ENCODE measurements around the gene HEATR5A.

HEATR5A gene

DNA sequence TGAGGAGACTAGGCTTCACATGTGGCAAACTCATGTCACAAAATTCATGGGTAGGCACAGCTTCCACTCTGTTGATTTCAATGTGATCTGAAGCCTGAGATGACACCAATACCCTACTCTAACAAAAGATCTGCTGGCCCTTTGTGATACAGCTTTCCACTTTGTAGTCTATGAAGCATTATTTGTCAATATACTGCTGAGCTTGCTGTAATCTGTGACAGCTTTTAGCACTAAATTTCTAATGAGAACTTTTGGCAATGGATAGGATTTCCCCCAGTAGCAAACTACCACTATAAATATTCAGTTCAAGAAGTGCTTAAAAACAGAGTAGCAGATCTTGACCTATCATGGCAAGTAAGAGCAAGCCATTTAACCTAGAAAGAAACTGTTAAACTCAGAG is 5.6 kb upstream of the HEATR5A start:
- no peak for DNase-seq

DNA sequence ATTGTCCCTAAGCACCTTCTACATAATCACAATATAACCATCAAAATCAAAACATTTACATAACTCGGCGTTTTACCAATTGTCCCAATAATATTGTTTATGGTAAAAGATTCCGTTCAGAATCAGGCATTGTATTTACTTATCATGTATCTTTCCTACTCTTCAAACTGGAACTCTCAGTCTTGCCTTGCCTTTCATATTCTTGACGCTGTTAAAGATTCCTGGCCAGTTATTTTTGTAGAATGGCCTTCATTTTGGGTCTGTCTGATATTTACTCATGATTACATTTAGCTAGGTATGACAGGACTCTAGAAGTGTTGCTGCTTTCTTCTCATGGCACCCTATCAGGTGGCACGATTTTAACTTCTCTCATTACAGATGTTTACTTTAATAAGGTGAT is 850 bp upstream of the HEATR5A start:
- no peak for DNase-seq

DNA sequence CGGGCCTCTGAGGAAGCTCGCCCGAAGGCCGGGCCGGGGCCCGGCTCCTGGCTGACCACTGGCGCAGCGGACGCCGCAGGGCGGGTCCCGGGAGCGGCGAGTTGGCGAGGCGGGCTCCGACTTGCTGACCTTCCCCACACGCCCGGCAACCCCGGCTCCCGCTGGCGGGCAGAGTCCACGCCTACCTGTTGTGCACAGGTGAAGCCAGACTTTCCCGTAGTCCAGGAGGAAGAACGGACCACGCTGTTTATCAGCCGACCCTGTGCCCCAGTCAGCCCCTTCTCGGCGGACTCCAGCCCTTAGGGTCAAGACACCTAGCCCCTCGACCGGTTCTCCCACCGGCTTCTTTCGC is 407 bp downstream of the HEATR5A start:
- peak; percentile 12 for DNase-seq

DNA sequence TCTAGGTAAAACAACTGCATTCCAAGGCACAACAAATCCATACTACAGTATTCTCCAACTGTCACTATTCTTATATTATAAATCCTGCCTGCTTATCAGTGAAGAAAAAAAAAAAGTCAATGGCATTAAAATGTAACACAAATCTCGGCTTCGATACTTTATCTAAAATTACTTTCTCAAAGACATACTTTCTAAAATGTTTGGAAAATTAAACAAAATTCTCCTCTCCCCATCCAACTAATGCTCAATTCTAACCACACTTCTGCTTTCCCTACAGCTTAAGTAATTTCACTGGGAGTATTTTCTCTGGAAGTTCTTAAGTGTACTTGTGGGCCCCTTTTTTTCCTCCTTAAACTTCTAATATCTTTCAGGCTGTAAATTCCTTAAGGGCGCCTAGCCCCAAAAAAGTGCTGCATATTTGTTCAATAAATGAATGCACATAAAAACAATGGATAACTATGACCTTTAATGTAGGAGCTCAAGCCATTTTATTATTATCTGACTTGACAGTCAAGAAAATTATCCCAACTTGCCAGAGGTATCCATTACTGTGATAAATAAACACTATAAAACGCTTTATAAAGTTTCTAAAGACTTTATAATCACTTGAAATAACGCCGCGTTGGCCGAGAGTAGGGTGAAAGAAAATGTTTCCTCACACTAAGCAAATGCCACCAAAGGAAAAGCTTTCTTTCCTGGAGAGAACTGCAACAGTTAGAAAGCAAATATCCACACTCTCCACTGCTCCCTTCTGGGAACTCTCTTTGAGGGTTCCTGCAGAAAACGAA is 977 bp downstream of the HEATR5A start:
- no peak for DNase-seq

DNA sequence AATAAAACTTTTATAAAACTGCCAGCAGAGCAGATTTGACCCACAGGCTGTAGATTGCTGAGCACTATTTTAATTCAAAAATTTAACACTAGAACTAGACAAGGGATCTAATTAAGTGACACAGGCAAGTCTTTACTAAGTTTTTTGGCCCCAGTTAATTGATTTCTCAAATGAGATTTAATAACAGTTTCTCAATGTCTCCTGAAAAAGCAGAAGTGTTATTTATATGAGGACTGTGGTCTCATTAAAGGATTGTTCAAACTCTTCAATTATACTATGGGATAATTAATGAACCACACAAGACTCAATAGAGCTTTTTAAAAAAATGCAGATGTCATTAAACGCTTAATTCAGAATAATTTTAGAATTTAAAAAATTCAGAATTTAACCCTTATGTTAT is 1.9 kb downstream of the HEATR5A start:
- no peak for DNase-seq

- no peak for DNase-seq
Observed at GRCh38 chr14:31414190-31414833, 6.0 kb downstream of the HEATR5A start.

DNA sequence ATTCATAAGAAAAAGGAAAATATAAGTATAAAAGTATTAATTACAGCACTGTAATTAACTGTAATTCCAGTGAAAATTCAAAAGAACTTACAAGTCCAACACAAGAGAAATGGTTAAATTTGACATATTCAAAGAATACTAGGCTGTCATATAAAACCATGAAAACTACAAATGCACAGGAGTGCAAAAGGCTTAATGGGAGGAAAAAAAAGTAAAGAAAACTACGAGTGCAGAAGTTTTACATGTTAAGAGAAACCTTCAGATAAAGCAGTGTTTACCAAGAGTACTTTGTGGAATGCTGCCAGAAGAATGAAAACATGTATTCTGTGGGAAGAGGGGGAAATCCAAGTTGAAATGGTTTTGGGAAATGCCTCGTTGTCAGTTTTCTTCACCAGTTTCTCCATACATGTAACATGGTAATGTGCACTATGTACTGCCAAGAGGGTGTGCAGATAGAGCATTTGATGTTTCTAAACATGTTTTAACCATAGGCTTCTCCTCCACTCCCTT is 9.1 kb downstream of the HEATR5A start:
- no peak for DNase-seq

DNA sequence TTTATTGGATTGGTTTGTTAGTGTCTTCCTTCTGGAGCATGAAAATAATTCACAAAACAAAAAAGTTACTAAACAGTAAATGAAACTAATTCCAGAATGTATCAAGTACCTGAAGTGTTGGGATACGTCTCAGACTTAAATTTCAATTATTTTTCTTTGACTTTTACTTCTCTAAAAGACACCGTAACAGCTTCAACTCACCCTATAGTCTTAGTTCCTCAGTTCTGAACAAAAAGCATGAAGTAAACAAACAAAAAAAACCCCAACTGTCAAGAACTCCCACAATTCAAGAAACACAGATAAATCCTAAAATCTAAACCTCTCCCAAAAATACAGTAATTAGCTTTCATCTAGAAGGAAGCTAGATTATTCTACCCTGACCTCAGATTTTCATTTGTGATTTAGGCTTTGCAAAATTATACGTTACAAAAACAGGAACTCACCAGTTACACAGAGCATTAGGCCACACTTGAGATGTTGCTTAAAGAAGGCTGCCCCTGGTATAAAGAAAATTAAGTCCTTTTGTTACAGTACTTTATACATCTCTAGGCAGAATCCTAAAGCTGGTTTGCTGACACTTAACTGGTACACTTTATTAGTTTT is 10.2 kb downstream of the HEATR5A start:
- no peak for DNase-seq

GRCh38 chr14:31408421-31408820 is 11.9 kb downstream of the HEATR5A start:
- DNase-seq = no peak

DNA sequence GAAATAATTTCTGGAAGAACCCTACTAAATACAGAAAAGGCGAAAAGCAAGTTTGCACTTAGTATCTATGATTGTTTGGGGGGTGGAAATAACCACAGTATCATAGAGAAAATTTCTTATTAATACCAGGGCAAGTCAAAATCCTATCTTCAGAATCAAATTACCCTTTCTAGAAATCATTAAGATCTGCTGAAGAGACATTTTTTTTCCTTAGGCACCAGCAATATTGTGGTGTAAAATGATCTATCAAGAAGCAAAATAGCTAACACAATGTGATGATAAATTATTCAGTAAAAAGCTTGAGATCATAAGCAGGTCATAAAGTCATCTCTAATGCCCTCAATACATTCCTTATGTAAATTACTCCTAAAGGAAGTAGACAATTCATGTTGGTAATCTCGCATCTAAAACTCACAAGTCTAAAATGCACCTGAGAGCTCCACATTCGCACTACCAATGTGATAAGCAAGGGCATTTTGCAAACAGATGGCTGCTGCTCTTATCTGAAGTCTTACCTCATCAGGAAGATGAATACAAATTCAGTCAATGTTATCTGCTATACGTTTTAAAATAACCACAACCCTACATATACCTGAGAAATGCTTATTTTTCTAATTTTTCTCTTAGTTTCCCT is 14.6 kb downstream of the HEATR5A start:
- no peak for DNase-seq

DNA sequence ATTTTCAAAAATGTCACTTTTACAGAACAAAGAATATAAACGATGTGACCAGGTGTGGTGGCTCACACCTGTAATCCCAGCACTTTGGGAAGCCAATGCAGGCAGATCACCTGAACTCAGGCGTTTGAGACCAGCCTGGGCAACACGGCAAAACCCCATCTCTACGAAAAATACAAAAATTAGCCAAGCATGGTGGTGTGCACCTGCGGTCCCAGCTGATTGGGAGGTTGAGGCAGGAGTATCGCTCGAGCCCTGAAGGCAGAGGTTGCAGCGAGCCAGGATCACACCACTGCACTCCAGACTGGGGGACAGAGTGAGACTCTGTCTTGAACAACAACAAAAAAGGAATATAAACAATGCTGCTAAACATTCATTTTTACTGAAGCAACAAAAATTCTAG is 15.2 kb downstream of the HEATR5A start:
- DNase-seq = no peak

DNA sequence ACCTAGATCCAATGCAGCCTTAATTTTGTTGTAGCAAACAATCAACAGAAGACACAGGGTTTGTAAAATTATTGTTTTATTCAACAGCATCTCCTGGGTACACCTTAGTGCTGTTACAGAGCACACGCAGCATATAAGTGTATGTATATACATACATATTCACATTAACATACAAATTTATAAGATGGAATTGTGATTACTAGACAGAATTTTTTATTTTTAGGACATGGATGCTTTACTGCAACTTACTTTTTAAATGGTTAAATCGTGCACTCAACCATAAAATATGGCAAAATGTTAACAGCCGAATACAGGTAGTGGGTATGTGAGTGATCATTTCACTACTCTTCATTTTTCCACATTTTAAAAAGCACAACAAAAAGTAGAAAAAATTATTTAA is 16.6 kb downstream of the HEATR5A start:
- no peak for DNase-seq

GRCh38 chr14:31402764-31403439 is 17.4 kb downstream of the HEATR5A start:
- DNase-seq = no peak

DNA sequence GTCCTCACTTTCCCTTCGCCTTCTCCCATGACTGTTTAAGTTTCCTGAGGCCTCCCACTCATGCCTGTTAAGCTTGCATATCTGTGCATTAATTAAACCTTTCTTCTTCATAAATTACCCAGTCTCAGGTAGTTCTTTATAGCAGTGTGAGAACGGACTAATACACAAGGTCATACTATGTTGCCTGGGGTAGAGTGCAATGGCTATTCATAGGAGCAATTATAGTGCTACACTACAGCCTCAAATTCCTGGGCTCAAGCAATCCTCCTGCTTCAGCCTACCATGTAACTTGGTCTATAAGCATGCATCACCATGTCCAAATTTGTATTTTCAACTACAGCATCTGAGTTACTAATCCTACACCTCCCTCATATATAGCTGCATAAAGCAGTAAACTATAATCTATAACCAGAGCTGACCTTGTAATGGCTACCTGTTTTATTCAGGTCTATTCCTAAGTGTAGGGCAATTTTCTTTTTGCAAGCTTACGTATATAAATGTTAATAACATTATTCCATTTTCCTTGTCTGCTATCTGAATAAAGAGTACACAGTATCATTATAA is 18.9 kb downstream of the HEATR5A start:
- no peak for DNase-seq

DNA sequence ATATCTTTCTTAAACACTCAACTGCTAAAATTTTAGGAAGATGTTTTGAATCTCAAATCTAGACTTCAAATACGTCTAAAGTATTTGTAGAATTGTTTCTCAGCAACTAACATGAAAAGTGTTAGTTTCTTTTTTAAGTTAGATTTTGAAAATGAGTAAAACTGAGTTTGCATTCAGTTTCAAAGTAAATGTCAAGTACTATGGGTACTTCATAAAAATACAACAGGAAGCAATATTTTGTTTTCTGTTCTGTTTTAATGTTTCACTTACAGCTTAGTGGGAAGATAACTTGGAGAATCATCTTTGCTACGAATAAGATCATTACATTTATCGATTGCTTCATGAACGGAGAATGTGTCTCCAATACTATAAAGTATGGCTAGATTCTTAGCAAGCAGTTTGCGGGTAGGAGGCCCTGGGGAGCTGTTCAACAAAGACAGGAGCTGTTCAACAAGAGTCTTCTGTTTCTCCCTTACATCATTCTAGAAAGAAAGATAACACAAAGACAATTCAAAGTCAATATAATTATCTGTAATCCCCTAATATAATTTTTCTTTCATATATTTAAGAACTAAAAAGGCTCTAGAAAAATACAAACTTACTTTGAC is 20.2 kb downstream of the HEATR5A start:
- DNase-seq = no peak

- no peak for DNase-seq
Observed at GRCh38 chr14:31395572-31396205, 24.7 kb downstream of the HEATR5A start.

GRCh38 chr14:31395119-31395518 is 25.2 kb downstream of the HEATR5A start:
- no peak for DNase-seq

DNA sequence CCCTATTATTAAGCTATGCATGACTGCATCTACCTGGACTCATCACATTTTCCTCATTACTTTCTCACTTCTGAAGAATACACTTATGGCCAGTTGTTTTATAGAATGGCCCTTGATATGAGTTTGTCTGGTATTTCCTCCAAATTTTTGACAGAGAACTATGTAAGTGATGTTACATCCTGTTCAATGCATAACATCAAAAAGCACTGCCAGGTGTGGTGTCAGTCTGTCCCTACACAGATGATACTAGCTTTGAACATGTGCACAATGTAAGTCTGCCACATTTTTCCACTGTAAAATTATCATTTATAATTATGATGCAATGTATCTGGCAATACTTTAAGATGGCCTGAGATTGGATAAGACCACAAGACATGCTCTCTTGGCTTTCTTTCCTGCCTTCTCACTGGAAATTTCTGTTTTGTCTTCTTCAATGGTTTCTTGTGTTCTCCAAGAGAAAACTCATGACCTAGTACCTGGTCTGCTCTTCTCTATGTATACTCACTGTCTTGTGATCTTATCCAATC is 28.3 kb downstream of the HEATR5A start:
- no peak for DNase-seq

- DNase-seq = no peak
Observed at GRCh38 chr14:31391473-31391872, 28.9 kb downstream of the HEATR5A start.

DNA sequence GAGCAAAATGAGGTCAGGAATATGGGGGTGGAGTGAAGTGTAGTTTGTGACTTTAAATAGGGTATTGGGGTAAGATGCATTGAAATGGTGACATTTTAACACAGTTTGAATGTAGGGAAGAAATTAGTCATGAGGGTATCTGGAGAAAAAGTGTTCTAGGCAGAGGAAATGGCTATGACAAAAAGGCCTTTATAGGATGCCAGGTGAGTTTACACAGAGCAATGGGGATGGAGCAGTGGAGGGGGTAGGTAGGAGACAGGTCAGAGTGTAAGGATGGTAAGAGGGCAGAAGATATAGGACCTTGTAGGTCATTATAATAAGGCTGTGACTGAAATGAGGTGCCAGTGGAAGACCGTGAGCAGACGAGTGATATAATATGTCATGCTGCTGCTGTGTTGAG is 30.4 kb downstream of the HEATR5A start:
- no peak for DNase-seq

GRCh38 chr14:31388687-31389413 is 31.5 kb downstream of the HEATR5A start:
- DNase-seq = no peak
